ENCODE measurements around the gene MPZL3.
"Not testable (repeated sequence)": the region's sequence is repeated elsewhere in the genome, so short reads cannot be mapped to it uniquely, and the experiment has no call there.

DNA sequence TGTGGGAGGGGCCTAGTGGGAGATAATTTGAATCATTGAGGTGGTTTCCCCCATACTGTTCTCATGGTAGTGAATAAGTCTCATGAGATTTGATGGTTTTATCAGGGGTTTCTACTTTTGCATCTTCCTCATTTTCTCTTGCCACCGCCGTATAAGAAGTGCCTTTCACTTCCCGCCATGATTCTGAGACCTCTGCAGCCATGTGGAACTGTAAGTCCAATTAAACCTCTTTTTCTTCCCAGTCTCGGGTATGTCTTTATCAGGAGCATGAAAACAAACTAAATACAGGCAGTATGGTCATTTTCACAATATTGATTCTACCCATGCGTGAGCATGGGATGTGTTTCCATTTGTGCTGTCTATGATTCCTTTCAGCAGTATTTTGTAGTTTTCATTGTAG is 59.3 kb downstream of the MPZL3 start:
- not testable (repeated sequence) for TF ChIP-seq SUZ12 (IDR thresholded peaks at IDR 0.05; ENCODE audit: extremely low read depth, insufficient read depth, insufficient read length); ZNF274 (IDR thresholded peaks at IDR 0.05; ENCODE audit: low read depth, low read length)

All from NT2/D1 (cell line).